GM19035 (cell line): ENCODE data around the gene LRRC36.

Experiments used
- ATAC-seq: cut with Tn5 transposase; IDR thresholded peaks from one replicate; pipeline ENCODE4 v1.9.1; 2021; ENCODE audit not compliant: unreplicated experiment

Gene LRRC36

GRCh38 chr16:67423015-67423414 lies 96.4 kb downstream of the LRRC36 start:
- no peak for ATAC-seq

- ATAC-seq: no peak
These were observed 97.1 kb downstream of the LRRC36 start for GRCh38 chr16:67423611-67424260.

- no peak for ATAC-seq
These were observed 97.6 kb downstream of the LRRC36 start for GRCh38 chr16:67424261-67424615.

GRCh38 chr16:67425061-67425460 lies 98.4 kb downstream of the LRRC36 start:
- ATAC-seq: no peak

GRCh38 chr16:67425580-67425979 lies 99.0 kb downstream of the LRRC36 start:
- ATAC-seq: no peak

GRCh38 chr16:67426022-67426421 lies 99.4 kb downstream of the LRRC36 start:
- ATAC-seq: no peak

GRCh38 chr16:67426950-67427349 lies 100.3 kb downstream of the LRRC36 start:
- ATAC-seq: no peak

- ATAC-seq: no peak
These were observed 101.6 kb downstream of the LRRC36 start for GRCh38 chr16:67428146-67428731.

GRCh38 chr16:67429053-67429798 lies 102.6 kb downstream of the LRRC36 start:
- ATAC-seq: no peak

- ATAC-seq: no peak
These were observed 103.3 kb downstream of the LRRC36 start for GRCh38 chr16:67429799-67430503.

GRCh38 chr16:67430504-67430976 lies 103.9 kb downstream of the LRRC36 start:
- ATAC-seq: no peak

GRCh38 chr16:67430977-67431774 lies 104.6 kb downstream of the LRRC36 start, which contains the start of gene HSD11B2:
TSS of gene HSD11B2 (plus strand) at chr16:67431121. CDS start at chr16:67431249, 128 bp downstream.
- ATAC-seq: no peak

- ATAC-seq: no peak
These were observed 105.3 kb downstream of the LRRC36 start for GRCh38 chr16:67431775-67432505.

GRCh38 chr16:67432506-67432890 lies 105.9 kb downstream of the LRRC36 start:
- no peak for ATAC-seq

- ATAC-seq: no peak
These were observed 106.6 kb downstream of the LRRC36 start for GRCh38 chr16:67433131-67433719.
